ENCODE measurements around the gene ALAS1. TPM values are rescaled to one million over a fixed set of nuclear protein-coding genes. Genes with fewer than 3 reads are reported as not detected.

ALAS1 gene
- total RNA-seq, 2 experiments from 2014 or later: 34.4 to 43.6 TPM

GRCh38 chr3:52175416-52176179 is 22.4 kb upstream of the ALAS1 start:
- no peak overlapping the region for H3K4me2 ChIP-seq (ENCODE audit: low read length)
- DNase-seq (ENCODE audit: low spot score): no peak
- H3K4me3 ChIP-seq (ENCODE audit: low read depth, low read length, poor library complexity, severe bottlenecking): no peak overlapping the region
- no peaks in the 10 kb centered on the region for H3K79me2 ChIP-seq (ENCODE audit: insufficient read depth, low read depth, low read length)
- H3K4me1 ChIP-seq (ENCODE audit: insufficient read depth, low read length, poor library complexity, severe bottlenecking): peaks cover 1% of the 10 kb centered on the region
- no peaks in the 10 kb centered on the region for H3K9me2 ChIP-seq (ENCODE audit: insufficient read depth, low read length)
- H4K20me1 ChIP-seq (ENCODE audit: insufficient read depth, low read length): no peaks in the 10 kb centered on the region
- H3K36me3 ChIP-seq (ENCODE audit: insufficient read depth, low read length): no peaks in the 10 kb centered on the region
- H3K9me3 ChIP-seq (ENCODE audit: low read length): no peaks in the 10 kb centered on the region
- POLR2A ChIA-PET: interaction anchor here (0.6 kb wide), 1 partner anchor 229 kb away, joined by 4 read pairs; no protein-coding TSS in a partner anchor
- CTCF ChIA-PET (ENCODE audit: unreplicated experiment): no interaction called here
- H2AFZ ChIP-seq (ENCODE audit: low read length): no peak overlapping the region
- intact Hi-C loops (cut with micrococcal nuclease; ENCODE audit: unreplicated experiment): no loop called here
- TF ChIP-seq EZH2phosphoT487 (IDR thresholded peaks at IDR 0.05; ENCODE audit: borderline replicate concordance, low read depth, low read length) (no peak), CTCF (conservative IDR thresholded peaks at IDR 0.05; ENCODE audit: low read length) (no peak)
- BruUV-seq (replicated peaks): no TSS peak
- H3K27ac ChIP-seq (ENCODE audit: low read depth, low read length, poor library complexity, severe bottlenecking): no peak overlapping the region

- Histone ChIP-seq H3K9me2 (ENCODE audit: insufficient read depth, low read length) (no peaks in the 10 kb centered on the region), H3K27ac (ENCODE audit: low read depth, low read length, poor library complexity, severe bottlenecking) (no peak overlapping the region), H4K20me1 (ENCODE audit: insufficient read depth, low read length) (no peaks in the 10 kb centered on the region), H3K79me2 (ENCODE audit: insufficient read depth, low read depth, low read length) (no peaks in the 10 kb centered on the region), H2AFZ (ENCODE audit: low read length) (no peak overlapping the region), H3K36me3 (ENCODE audit: insufficient read depth, low read length) (no peaks in the 10 kb centered on the region), H3K4me1 (ENCODE audit: insufficient read depth, low read length, poor library complexity, severe bottlenecking) (peaks cover 7% of the 10 kb centered on the region), H3K9me3 (ENCODE audit: low read length) (no peaks in the 10 kb centered on the region), H3K4me3 (ENCODE audit: low read depth, low read length, poor library complexity, severe bottlenecking) (no peak overlapping the region), H3K4me2 (ENCODE audit: low read length) (no peak overlapping the region)
- no peak for DNase-seq (ENCODE audit: low spot score)
- intact Hi-C loops (cut with micrococcal nuclease; ENCODE audit: unreplicated experiment): no loop called here
- TF ChIP-seq EZH2phosphoT487 (IDR thresholded peaks at IDR 0.05; ENCODE audit: borderline replicate concordance, low read depth, low read length): no peak
- TF ChIP-seq CTCF (conservative IDR thresholded peaks at IDR 0.05; ENCODE audit: low read length): no peak
- no TSS peak for BruUV-seq (replicated peaks)
- CTCF ChIA-PET (ENCODE audit: unreplicated experiment): no interaction called here
- POLR2A ChIA-PET: no interaction called here
Observed at GRCh38 chr3:52176180-52176752, 21.7 kb upstream of the ALAS1 start.

All from OCI-LY7 (cell line).